Measurements from ENCODE around the gene TK1.

- no peak for TF ChIP-seq CTCF (IDR thresholded peaks at IDR 0.05)
- no peak for TF ChIP-seq POLR2A (IDR thresholded peaks at IDR 0.05)
These were observed 12.4 kb downstream of the TK1 start for GRCh38 chr17:78174346-78174869.
